Measurements from ENCODE around the gene DDX17.

DNA sequence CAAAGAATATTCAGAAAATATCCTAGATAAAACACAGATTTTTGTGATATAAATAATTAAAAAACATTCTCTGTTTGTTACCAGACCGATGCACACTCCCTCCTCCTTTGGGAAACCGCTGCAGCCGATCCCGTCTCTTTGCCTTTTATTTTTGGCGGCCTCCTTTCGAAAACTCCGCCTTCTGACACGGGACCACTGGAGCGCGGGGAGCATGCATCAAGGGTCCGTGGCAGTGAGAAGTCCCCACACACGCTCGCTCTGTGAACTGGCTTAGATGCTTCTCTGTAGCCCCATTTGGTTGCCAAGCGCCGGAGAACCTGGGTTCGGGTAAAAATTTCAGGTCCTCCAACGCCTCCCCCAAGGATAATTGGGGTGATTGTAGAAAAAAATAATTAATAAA, 17.0 kb downstream of the DDX17 start:
- TF ChIP-seq, protein P1, sequence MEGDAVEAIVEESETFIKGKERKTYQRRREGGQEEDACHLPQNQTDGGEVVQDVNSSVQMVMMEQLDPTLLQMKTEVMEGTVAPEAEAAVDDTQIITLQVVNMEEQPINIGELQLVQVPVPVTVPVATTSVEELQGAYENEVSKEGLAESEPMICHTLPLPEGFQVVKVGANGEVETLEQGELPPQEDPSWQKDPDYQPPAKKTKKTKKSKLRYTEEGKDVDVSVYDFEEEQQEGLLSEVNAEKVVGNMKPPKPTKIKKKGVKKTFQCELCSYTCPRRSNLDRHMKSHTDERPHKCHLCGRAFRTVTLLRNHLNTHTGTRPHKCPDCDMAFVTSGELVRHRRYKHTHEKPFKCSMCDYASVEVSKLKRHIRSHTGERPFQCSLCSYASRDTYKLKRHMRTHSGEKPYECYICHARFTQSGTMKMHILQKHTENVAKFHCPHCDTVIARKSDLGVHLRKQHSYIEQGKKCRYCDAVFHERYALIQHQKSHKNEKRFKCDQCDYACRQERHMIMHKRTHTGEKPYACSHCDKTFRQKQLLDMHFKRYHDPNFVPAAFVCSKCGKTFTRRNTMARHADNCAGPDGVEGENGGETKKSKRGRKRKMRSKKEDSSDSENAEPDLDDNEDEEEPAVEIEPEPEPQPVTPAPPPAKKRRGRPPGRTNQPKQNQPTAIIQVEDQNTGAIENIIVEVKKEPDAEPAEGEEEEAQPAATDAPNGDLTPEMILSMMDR (conservative IDR thresholded peaks at IDR 0.05) = no peak
- no peak for TF ChIP-seq ZFX (IDR thresholded peaks at IDR 0.05)
